A549 (cell line): ENCODE results near the gene TMEM86B. TPM values are rescaled to one million over a fixed set of nuclear protein-coding genes. Genes with fewer than 3 reads are reported as not detected.

Experiments used
- ATAC-seq, 2 experiments: fragments of 200-7000 bp in 1 of 2; fragments of >200 bp in 1 of 2; cut with Nextera tagmentation in 1 of 2; cut with Tn5 transposase in 1 of 2; 3 replicates each; pipeline versions ENCODE4 v1.8.0 to v1.9.1; 2018 to 2020; ENCODE audit warnings: mild to moderate bottlenecking in 1 of 2, moderate library complexity in 1 of 2
- CTCF ChIA-PET: fragments of 300-600 bp; sonication (Branson Sonifier 250); formaldehyde crosslinking; extraction: SDS; loops from one replicate; lab custom pipeline; 2021; ENCODE audit warnings: antibody characterized with exemption, inconsistent platforms; lab: Yijun Ruan, JAX
- POLR2A ChIA-PET: fragments of 350-600 bp; formaldehyde crosslinking; extraction: SDS; loops from one replicate; lab custom pipeline; 2021; ENCODE audit warnings: antibody characterized with exemption, inconsistent platforms; lab: Yijun Ruan, JAX
- DNase-seq, 2 experiments: peaks; one replicate each; pipeline versions ENCODE4 v3.0.0 to v3.0.0-alpha.2; 2011 to 2016; ENCODE audit warnings: low read depth in 1 of 2, low spot score in 1 of 2
- FAIRE-seq: peaks from 2 replicates; lab custom pipeline; 2011; peaks lifted over from hg19 to GRCh38; lab: Jason Lieb, UNC
- H3K27ac ChIP-seq, 2 experiments: fragments of >200 bp; sonication (Bioruptor Twin); formaldehyde crosslinking; 3 replicates each; pipeline ENCODE4 v1.5.1; 2016 to 2017
- H3K4me1 ChIP-seq: fragments of >200 bp; sonication (Bioruptor Twin); formaldehyde crosslinking; 3 replicates; pipeline ENCODE4 v1.6.1; 2016
- H3K4me2 ChIP-seq: fragments of >200 bp; sonication (Bioruptor Twin); formaldehyde crosslinking; 3 replicates; pipeline ENCODE4 v1.6.1; 2016
- H3K4me3 ChIP-seq: fragments of >200 bp; sonication (Bioruptor Twin); formaldehyde crosslinking; 3 replicates; pipeline ENCODE4 v1.5.1; 2016
- H3K9me3 ChIP-seq: fragments of >200 bp; sonication (Bioruptor Twin); formaldehyde crosslinking; 3 replicates; pipeline ENCODE4 v1.6.1; 2016
- BHLHE40 ChIP-seq: IDR thresholded peaks from 2 replicates; pipeline ENCODE4 v1.6.1; 2012; ENCODE audit warnings: low read depth, low read length, inconsistent platforms
- CBX8 ChIP-seq: fragments of 200-600 bp; sonication (generic); IDR thresholded peaks from 2 replicates; pipeline ENCODE4 v1.6.1; 2016
- CHD2 ChIP-seq: fragments of 150-350 bp; IDR thresholded peaks from 2 replicates; pipeline ENCODE4 v1.6.1; 2014; ENCODE audit warnings: low read length; ENCODE audit not compliant: partially characterized antibody
- EHMT2 ChIP-seq: fragments of 200-600 bp; sonication (generic); IDR thresholded peaks from 2 replicates; pipeline ENCODE4 v1.6.1; 2016; ENCODE audit warnings: antibody characterized with exemption, low read depth, mild to moderate bottlenecking, moderate library complexity
- FOXS1 ChIP-seq: fragments of 250-450 bp; sonication (Bioruptor Pico); IDR thresholded peaks from 2 replicates; pipeline ENCODE4 v1.5.0; 2020; ENCODE audit warnings: mild to moderate bottlenecking, moderate library complexity
- GATA3 ChIP-seq: IDR thresholded peaks from 2 replicates; pipeline ENCODE4 v1.6.1; 2012; ENCODE audit warnings: borderline replicate concordance
- HEYL ChIP-seq: fragments of 250-450 bp; sonication (Bioruptor Pico); IDR thresholded peaks from 2 replicates; pipeline ENCODE4 v1.8.0; 2021; ENCODE audit warnings: mild to moderate bottlenecking, moderate library complexity
- HOXA7 ChIP-seq: fragments of 250-450 bp; sonication (Bioruptor Pico); IDR thresholded peaks from 2 replicates; pipeline ENCODE4 v1.5.0; 2020; ENCODE audit warnings: mild to moderate bottlenecking, moderate library complexity
- HOXB5 ChIP-seq: fragments of 250-450 bp; sonication (Bioruptor Pico); IDR thresholded peaks from 2 replicates; pipeline ENCODE4 v1.5.0; 2020; ENCODE audit warnings: mild to moderate bottlenecking, moderate library complexity
- JUNB ChIP-seq: fragments of >200 bp; sonication (Bioruptor Twin); formaldehyde crosslinking; IDR thresholded peaks from 2 replicates; pipeline ENCODE4 v1.6.1; 2016
- MYC ChIP-seq: IDR thresholded peaks from 2 replicates; pipeline ENCODE4 v1.6.1; 2012; ENCODE audit warnings: mild to moderate bottlenecking, inconsistent platforms, low read length, improper control_type of control experiment, borderline replicate concordance
- PHF8 ChIP-seq: fragments of 200-600 bp; sonication (generic); IDR thresholded peaks from 2 replicates; pipeline ENCODE4 v1.6.1; 2016; ENCODE audit warnings: low read depth, mild to moderate bottlenecking, antibody characterized with exemption, moderate library complexity, borderline replicate concordance
- RAD21 ChIP-seq, 2 experiments: fragments of >200 bp in 1 of 2; sonication (Bioruptor Twin) in 1 of 2; formaldehyde crosslinking in 1 of 2; IDR thresholded peaks in 1 of 2; conservative IDR thresholded peaks in 1 of 2; 2 replicates in 1 of 2; 3 replicates in 1 of 2; pipeline ENCODE4 v1.6.1; 2012 to 2018; ENCODE audit warnings: inconsistent platforms in 1 of 2
- SMC3 ChIP-seq: fragments of >200 bp; sonication (Bioruptor Twin); formaldehyde crosslinking; IDR thresholded peaks from 3 replicates; pipeline ENCODE4 v1.6.1; 2018; ENCODE audit warnings: inconsistent platforms
- ZC3H11A ChIP-seq: fragments of 450-650 bp; IDR thresholded peaks from 2 replicates; pipeline ENCODE4 v1.6.1; 2014; ENCODE audit warnings: antibody characterized with exemption, mild to moderate bottlenecking
- ZNF302 ChIP-seq: fragments of 250-450 bp; sonication (Bioruptor Pico); IDR thresholded peaks from 2 replicates; pipeline ENCODE4 v1.9.0; 2021; ENCODE audit warnings: inconsistent platforms, mild to moderate bottlenecking, moderate library complexity
- WGBS: methylation state at CpG from one replicate; pipeline ENCODE4 v1.1.6; 2017; ENCODE audit errors: missing lambda C conversion rate; 5-methylcytosine and 5-hydroxymethylcytosine counted together
- polyA plus RNA-seq, 4 experiments: library from polyadenylated mRNA; depleted of rRNA in 3 of 4; stranded (reverse); fragments of >200 nt; fragmentation: RNase III in 1 of 4; extraction: RNeasy Plus Mini Kit Qiagen cat#74134 plus additional on column Dnase treatment in 1 of 4; gene quantifications; 2 replicates in 3 of 4; 3 replicates in 1 of 4; pipeline ENCODE4 v1.2.3, GENCODE V29; 2011 to 2017
- TF ChIP-seq, protein P1 (sequence below): fragments of >200 bp; sonication (Bioruptor Twin); formaldehyde crosslinking; IDR thresholded peaks from 3 replicates; pipeline ENCODE4 v1.5.1; 2016
- TF ChIP-seq, protein P2 (sequence below): fragments of 150-350 bp; IDR thresholded peaks from 2 replicates; pipeline ENCODE4 v1.6.1; 2014; ENCODE audit warnings: low read depth, mild to moderate bottlenecking, low read length
- TF ChIP-seq, protein P3 (sequence below): fragments of 250-450 bp; sonication (Bioruptor Pico); IDR thresholded peaks from 2 replicates; pipeline ENCODE4 v1.5.0; 2021; ENCODE audit warnings: mild to moderate bottlenecking, moderate library complexity, borderline replicate concordance
- TF ChIP-seq, protein P4 (sequence below): fragments of 450-650 bp; IDR thresholded peaks from 2 replicates; pipeline ENCODE4 v1.6.1; 2014; ENCODE audit warnings: antibody characterized with exemption

Gene TMEM86B
- polyA plus RNA-seq, 2 of the 4 experiments (the other 2 are of a cell fraction), result 1.6 to 3.4 TPM

DNA sequence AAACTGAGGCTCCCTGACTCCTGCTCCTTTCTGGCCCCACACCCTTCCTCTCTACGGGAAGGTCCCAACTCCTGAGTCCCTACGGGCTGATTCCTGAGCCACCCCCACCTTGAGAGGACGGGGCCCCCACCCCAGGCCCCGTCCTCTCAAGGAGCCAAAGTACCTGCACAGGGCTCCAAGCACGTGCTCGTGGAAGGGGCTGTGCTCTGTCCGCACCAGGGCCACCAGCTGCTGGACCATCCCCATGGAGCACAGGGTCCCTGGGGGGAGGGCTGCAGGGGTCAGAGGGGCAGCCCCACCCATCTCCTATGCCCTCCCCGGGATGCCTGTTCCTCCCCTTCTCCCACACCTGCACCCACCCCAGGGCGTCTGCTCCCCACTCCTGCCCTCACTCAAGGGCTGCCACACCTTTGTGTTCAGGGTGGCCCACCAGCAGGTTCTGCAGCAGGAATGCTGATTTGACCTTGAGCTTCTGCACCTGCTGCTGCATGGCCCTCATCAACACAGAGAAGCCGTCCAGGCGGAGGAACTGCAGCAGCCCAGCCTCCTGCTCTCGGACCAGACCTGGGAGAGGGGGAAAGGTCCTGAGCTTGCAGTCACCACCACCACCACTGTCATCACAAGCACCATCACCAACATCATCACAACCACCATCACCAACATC, 37.3 kb upstream of the TMEM86B start (continued):
- TF ChIP-seq, protein P1, sequence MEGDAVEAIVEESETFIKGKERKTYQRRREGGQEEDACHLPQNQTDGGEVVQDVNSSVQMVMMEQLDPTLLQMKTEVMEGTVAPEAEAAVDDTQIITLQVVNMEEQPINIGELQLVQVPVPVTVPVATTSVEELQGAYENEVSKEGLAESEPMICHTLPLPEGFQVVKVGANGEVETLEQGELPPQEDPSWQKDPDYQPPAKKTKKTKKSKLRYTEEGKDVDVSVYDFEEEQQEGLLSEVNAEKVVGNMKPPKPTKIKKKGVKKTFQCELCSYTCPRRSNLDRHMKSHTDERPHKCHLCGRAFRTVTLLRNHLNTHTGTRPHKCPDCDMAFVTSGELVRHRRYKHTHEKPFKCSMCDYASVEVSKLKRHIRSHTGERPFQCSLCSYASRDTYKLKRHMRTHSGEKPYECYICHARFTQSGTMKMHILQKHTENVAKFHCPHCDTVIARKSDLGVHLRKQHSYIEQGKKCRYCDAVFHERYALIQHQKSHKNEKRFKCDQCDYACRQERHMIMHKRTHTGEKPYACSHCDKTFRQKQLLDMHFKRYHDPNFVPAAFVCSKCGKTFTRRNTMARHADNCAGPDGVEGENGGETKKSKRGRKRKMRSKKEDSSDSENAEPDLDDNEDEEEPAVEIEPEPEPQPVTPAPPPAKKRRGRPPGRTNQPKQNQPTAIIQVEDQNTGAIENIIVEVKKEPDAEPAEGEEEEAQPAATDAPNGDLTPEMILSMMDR, result no peak
- TF ChIP-seq FOXS1 (no peak), MYC (no peak)

DNA sequence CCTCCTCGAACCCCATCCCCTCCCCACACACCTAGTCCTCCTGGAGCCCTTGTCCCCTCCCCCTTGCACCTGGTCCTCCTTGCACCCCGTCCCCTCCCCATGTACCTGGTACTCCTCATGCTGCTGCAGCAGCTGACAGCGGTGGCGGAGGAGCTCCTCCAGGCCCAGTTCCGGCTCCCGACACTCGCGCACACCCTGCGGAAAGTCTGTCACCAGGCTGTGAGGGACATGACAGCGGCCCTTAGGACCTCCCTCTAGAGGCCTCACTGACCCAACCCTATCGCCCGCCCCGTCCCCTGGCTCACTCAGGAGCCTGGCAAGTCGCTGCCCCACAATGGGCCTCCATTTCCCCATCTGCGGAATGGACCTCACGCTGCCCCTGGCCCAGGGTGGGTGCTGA, 36.6 kb upstream of the TMEM86B start:
- DNase-seq (no peak), ATAC-seq (0 out of 6 replicates have a peak, but pooled peaks of 1 of the 2 experiments have one; percentile 10), FAIRE-seq (no peak)
- peaks cover 2% of the 10 kb centered on the region for H3K4me1 ChIP-seq
- POLR2A ChIA-PET, result no interaction called here
- H3K4me3 ChIP-seq, result no peak overlapping the region
- WGBS, result 91% methylated on average over 15 of the region's 16 CpGs
- TF ChIP-seq ZC3H11A (no peak), SMC3 (no peak), HOXA7 (CRISPR knock-in tag) (no peak), RAD21 (conservative IDR thresholded peaks at IDR 0.05 in 1 of 2, IDR thresholded peaks at IDR 0.05 in 1 of 2) (no peak), CBX8 (no peak), HOXB5 (no peak), CHD2 (no peak), BHLHE40 (no peak), EHMT2 (no peak), PHF8 (no peak), GATA3 (no peak), ZNF302 (CRISPR knock-in tag) (no peak), HEYL (CRISPR knock-in tag) (no peak), JUNB (no peak)
- TF ChIP-seq, protein P2, sequence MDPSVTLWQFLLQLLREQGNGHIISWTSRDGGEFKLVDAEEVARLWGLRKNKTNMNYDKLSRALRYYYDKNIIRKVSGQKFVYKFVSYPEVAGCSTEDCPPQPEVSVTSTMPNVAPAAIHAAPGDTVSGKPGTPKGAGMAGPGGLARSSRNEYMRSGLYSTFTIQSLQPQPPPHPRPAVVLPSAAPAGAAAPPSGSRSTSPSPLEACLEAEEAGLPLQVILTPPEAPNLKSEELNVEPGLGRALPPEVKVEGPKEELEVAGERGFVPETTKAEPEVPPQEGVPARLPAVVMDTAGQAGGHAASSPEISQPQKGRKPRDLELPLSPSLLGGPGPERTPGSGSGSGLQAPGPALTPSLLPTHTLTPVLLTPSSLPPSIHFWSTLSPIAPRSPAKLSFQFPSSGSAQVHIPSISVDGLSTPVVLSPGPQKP, result no peak
- TF ChIP-seq, protein P1, result no peak
- TF ChIP-seq, protein P3, sequence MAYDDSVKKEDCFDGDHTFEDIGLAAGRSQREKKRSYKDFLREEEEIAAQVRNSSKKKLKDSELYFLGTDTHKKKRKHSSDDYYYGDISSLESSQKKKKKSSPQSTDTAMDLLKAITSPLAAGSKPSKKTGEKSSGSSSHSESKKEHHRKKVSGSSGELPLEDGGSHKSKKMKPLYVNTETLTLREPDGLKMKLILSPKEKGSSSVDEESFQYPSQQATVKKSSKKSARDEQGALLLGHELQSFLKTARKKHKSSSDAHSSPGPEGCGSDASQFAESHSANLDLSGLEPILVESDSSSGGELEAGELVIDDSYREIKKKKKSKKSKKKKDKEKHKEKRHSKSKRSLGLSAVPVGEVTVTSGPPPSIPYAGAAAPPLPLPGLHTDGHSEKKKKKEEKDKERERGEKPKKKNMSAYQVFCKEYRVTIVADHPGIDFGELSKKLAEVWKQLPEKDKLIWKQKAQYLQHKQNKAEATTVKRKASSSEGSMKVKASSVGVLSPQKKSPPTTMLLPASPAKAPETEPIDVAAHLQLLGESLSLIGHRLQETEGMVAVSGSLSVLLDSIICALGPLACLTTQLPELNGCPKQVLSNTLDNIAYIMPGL, result no peak
- TF ChIP-seq, protein P4, sequence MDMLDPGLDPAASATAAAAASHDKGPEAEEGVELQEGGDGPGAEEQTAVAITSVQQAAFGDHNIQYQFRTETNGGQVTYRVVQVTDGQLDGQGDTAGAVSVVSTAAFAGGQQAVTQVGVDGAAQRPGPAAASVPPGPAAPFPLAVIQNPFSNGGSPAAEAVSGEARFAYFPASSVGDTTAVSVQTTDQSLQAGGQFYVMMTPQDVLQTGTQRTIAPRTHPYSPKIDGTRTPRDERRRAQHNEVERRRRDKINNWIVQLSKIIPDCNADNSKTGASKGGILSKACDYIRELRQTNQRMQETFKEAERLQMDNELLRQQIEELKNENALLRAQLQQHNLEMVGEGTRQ, result no peak
- H3K9me3 ChIP-seq, result peaks cover 9% of the 10 kb centered on the region; the same call in 2 of the 3 replicates
- H3K27ac ChIP-seq, result no peak overlapping the region
- no peak overlapping the region for H3K4me2 ChIP-seq
- CTCF ChIA-PET, result interaction anchor here (0.6 to 0.7 kb wide), 2 partner anchors 50 to 124 kb away, joined by 3 read pairs; no protein-coding TSS in a partner anchor
